ENCODE measurements around the gene RNF167. TPM values are rescaled to one million over a fixed set of nuclear protein-coding genes. Genes with fewer than 3 reads are reported as not detected.

The RNF167 gene
- polyA plus RNA-seq, 1 donor from 2014 or later = 64.1 TPM

DNA sequence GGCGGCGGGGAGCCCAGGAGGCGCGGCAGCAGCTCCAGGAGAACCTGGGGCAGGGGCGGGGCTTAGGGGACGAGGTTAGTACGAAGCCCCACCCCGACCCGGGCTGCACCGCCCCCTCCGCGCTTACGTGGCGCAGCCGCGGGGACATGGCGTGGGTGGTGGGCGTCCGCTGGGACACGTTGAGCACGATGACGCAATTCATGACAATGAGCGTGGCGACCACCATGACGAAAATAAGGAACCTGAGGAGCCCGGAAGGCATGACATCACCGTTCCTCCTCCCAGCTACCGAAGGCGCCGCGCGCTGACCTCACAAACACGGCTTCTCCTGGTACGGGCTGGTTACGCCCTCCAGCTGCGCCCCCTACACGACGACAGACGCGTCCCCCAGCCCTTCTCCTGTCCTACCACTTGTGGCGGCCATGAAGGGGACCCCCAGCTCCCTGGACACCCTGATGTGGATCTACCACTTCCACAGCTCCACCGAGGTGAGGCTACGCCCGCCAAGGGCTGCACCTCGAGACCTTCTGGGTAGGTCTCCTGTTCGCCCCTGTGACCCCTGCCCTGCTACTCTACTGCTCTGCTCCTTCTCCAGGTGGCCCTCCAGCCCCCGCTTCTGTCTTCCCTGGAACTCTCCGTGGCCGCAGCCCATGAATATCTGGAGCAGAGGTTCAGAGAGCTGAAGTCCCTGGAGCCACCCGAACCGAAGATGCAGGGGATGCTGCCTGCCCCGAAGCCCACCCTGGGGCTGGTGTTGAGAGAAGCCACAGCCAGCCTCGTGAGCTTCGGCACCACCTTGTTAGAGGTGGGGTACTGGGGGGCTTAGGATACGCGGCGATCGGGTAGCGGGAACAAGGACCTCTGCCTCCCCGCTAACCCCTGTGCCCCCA, 40.5 kb upstream of the RNF167 start, which contains the start of gene C17orf107:
Gene C17orf107, plus strand, starts transcription at position 196 of the 890 bp plus-strand sequence. Its CDS starts 227 bp downstream, at position 423.
- no peaks in the 10 kb centered on the region for H3F3A ChIP-seq (ENCODE audit: insufficient read depth, low read length, poor library complexity, severe bottlenecking)
- TF ChIP-seq RAD21 (conservative IDR thresholded peaks at IDR 0.05) = no peak
- TF ChIP-seq EP300 (conservative IDR thresholded peaks at IDR 0.05; ENCODE audit: poor library complexity, severe bottlenecking) = no peak
- TF ChIP-seq, protein P1, sequence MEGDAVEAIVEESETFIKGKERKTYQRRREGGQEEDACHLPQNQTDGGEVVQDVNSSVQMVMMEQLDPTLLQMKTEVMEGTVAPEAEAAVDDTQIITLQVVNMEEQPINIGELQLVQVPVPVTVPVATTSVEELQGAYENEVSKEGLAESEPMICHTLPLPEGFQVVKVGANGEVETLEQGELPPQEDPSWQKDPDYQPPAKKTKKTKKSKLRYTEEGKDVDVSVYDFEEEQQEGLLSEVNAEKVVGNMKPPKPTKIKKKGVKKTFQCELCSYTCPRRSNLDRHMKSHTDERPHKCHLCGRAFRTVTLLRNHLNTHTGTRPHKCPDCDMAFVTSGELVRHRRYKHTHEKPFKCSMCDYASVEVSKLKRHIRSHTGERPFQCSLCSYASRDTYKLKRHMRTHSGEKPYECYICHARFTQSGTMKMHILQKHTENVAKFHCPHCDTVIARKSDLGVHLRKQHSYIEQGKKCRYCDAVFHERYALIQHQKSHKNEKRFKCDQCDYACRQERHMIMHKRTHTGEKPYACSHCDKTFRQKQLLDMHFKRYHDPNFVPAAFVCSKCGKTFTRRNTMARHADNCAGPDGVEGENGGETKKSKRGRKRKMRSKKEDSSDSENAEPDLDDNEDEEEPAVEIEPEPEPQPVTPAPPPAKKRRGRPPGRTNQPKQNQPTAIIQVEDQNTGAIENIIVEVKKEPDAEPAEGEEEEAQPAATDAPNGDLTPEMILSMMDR (IDR thresholded peaks at IDR 0.05; ENCODE audit: poor library complexity, severe bottlenecking) = no peak
- TF ChIP-seq POLR2AphosphoS5 (IDR thresholded peaks at IDR 0.05) = no peak
- no peak for TF ChIP-seq TAF1 (IDR thresholded peaks at IDR 0.05; ENCODE audit: low read depth)
- no peak within 1 kb of the TSS for H2AFZ ChIP-seq (ENCODE audit: low read depth, low read length)
- H3K9ac ChIP-seq (ENCODE audit: low read length) = no peak within 1 kb of the TSS
- H3K27ac ChIP-seq (ENCODE audit: low read length) = no peak within 1 kb of the TSS
- no peaks in the 10 kb centered on the region for H3K79me2 ChIP-seq (replicated peaks; ENCODE audit: insufficient read depth, low read length)
- H3K4me2 ChIP-seq (ENCODE audit: low read length) = no peak within 1 kb of the TSS
- H3K36me3 ChIP-seq (ENCODE audit: insufficient read depth, low read length) = no peaks in the 10 kb centered on the region
- H4K20me1 ChIP-seq (ENCODE audit: insufficient read depth) = no peaks in the 10 kb centered on the region
- no peaks in the 10 kb centered on the region for H3K9me2 ChIP-seq (ENCODE audit: insufficient read depth, low read length)
- H3K4me3 ChIP-seq (ENCODE audit: low read length) = no peak within 1 kb of the TSS
- H3K9me3 ChIP-seq (ENCODE audit: low read length) = no peaks in the 10 kb centered on the region
- H3K27me3 ChIP-seq (ENCODE audit: insufficient read depth, low read depth, low read length) = no peaks in the 10 kb centered on the region

DNA sequence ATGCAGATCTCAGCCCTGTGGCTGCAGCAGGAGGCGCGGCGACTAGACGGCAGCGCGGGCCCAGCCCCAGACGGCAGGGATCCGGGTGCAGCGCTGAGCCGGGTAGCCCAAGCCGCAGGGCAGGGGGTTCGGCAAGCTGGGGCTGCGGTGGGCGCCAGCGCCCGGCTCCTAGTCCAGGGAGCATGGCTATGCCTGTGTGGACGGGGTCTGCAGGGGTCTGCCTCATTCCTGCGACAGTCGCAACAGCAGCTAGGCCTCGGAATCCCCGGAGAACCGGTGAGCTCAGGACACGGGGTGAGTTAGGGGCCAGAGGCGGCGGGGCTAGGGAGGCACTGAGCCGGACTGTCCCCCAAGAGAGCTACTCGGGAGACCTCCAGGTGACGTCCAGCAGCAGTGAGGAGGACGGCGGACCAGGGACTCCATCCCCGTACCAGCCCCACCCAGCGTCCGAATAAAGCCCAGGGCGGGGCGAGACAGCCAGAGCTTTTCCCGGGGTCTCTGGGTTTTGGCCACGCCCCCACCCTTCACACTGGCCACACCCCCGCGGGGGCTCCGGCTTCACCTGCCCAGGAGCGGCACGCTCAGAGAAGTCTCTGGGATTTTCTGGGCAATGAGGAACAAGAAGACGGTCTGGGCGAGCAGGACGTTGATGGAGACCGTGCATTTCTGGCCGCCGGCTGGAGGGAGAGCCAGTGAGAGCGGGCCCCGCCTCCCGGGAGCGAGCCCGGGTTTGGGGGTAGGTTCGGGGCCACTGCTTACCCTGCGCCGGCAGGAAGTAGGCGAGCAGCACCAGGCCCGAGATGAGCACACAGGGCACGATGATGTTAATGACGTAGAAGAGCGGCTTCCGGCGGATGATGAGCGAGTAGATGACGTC, 39.6 kb upstream of the RNF167 start:
- Histone ChIP-seq H4K20me1 (ENCODE audit: insufficient read depth) (no peaks in the 10 kb centered on the region), H3K36me3 (ENCODE audit: insufficient read depth, low read length) (no peaks in the 10 kb centered on the region), H3K27me3 (ENCODE audit: insufficient read depth, low read depth, low read length) (no peaks in the 10 kb centered on the region), H3K4me2 (ENCODE audit: low read length) (no peak overlapping the region), H3K27ac (ENCODE audit: low read length) (no peak overlapping the region), H3K79me2 (replicated peaks; ENCODE audit: insufficient read depth, low read length) (no peaks in the 10 kb centered on the region), H2AFZ (ENCODE audit: low read depth, low read length) (no peak overlapping the region), H3K9ac (ENCODE audit: low read length) (no peak overlapping the region), H3K4me3 (ENCODE audit: low read length) (no peak overlapping the region), H3K9me3 (ENCODE audit: low read length) (no peaks in the 10 kb centered on the region), H3F3A (ENCODE audit: insufficient read depth, low read length, poor library complexity, severe bottlenecking) (no peaks in the 10 kb centered on the region), H3K9me2 (ENCODE audit: insufficient read depth, low read length) (no peaks in the 10 kb centered on the region)
- TF ChIP-seq POLR2AphosphoS5 (IDR thresholded peaks at IDR 0.05) (no peak), SMC3 (conservative IDR thresholded peaks at IDR 0.05; ENCODE audit: poor library complexity) (no peak), EP300 (conservative IDR thresholded peaks at IDR 0.05; ENCODE audit: poor library complexity, severe bottlenecking) (no peak), RAD21 (conservative IDR thresholded peaks at IDR 0.05) (no peak), TAF1 (IDR thresholded peaks at IDR 0.05; ENCODE audit: low read depth) (no peak), EZH2 (IDR thresholded peaks at IDR 0.05; ENCODE audit: borderline replicate concordance, insufficient read depth, low read length, poor library complexity, severe bottlenecking) (no peak), MXI1 (conservative IDR thresholded peaks at IDR 0.05; ENCODE audit: poor library complexity, severe bottlenecking) (no peak)
- TF ChIP-seq, protein P1 (IDR thresholded peaks at IDR 0.05; ENCODE audit: poor library complexity, severe bottlenecking) = no peak
- TF ChIP-seq, protein P2, sequence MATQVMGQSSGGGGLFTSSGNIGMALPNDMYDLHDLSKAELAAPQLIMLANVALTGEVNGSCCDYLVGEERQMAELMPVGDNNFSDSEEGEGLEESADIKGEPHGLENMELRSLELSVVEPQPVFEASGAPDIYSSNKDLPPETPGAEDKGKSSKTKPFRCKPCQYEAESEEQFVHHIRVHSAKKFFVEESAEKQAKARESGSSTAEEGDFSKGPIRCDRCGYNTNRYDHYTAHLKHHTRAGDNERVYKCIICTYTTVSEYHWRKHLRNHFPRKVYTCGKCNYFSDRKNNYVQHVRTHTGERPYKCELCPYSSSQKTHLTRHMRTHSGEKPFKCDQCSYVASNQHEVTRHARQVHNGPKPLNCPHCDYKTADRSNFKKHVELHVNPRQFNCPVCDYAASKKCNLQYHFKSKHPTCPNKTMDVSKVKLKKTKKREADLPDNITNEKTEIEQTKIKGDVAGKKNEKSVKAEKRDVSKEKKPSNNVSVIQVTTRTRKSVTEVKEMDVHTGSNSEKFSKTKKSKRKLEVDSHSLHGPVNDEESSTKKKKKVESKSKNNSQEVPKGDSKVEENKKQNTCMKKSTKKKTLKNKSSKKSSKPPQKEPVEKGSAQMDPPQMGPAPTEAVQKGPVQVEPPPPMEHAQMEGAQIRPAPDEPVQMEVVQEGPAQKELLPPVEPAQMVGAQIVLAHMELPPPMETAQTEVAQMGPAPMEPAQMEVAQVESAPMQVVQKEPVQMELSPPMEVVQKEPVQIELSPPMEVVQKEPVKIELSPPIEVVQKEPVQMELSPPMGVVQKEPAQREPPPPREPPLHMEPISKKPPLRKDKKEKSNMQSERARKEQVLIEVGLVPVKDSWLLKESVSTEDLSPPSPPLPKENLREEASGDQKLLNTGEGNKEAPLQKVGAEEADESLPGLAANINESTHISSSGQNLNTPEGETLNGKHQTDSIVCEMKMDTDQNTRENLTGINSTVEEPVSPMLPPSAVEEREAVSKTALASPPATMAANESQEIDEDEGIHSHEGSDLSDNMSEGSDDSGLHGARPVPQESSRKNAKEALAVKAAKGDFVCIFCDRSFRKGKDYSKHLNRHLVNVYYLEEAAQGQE (IDR thresholded peaks at IDR 0.05; ENCODE audit: borderline replicate concordance) = no peak
